Neural progenitor cell (in vitro differentiated cells): Measurements from ENCODE around the gene MAPKBP1. TPM values are rescaled to one million over a fixed set of nuclear protein-coding genes. Genes with fewer than 3 reads are reported as not detected.
"Not testable (repeated sequence)": the region's sequence is repeated elsewhere in the genome, so short reads cannot be mapped to it uniquely, and the experiment has no call there.

Source experiments
- DNase-seq: peaks from one replicate; pipeline ENCODE4 v3.0.0-alpha.2; 2016; ENCODE audit warnings: low spot score
- H2AFZ ChIP-seq: fragments of 200-600 bp; sonication (generic); replicated peaks from 2 replicates; pipeline ENCODE4 v1.6.1; 2016; ENCODE audit warnings: antibody characterized with exemption
- H3F3A ChIP-seq: fragments of 200-600 bp; sonication (generic); 2 replicates; pipeline ENCODE4 v1.6.1; 2016; ENCODE audit warnings: antibody characterized with exemption, low read depth
- H3K27ac ChIP-seq: fragments of 200-600 bp; sonication (generic); 2 replicates; pipeline ENCODE4 v1.5.1; 2016; ENCODE audit warnings: mild to moderate bottlenecking
- H3K27me3 ChIP-seq: fragments of 200-600 bp; sonication (generic); 2 replicates; pipeline ENCODE4 v1.6.1; 2016; ENCODE audit warnings: mild to moderate bottlenecking, moderate library complexity
- H3K36me3 ChIP-seq: fragments of 200-600 bp; sonication (generic); 2 replicates; pipeline ENCODE4 v1.5.1; 2016
- H3K4me1 ChIP-seq: fragments of 200-600 bp; sonication (generic); 2 replicates; pipeline ENCODE4 v1.6.1; 2016; ENCODE audit warnings: mixed run types
- H3K4me2 ChIP-seq: fragments of 200-600 bp; sonication (generic); 2 replicates; pipeline ENCODE4 v1.6.1; 2016
- H3K4me3 ChIP-seq: fragments of 200-600 bp; sonication (generic); 2 replicates; pipeline ENCODE4 v1.5.1; 2016
- H3K79me2 ChIP-seq: fragments of 200-600 bp; sonication (generic); 2 replicates; pipeline ENCODE4 v1.6.1; 2016; ENCODE audit warnings: low read depth
- H3K9ac ChIP-seq: fragments of 200-600 bp; sonication (generic); 2 replicates; pipeline ENCODE4 v1.6.1; 2016
- H3K9me3 ChIP-seq: fragments of 200-600 bp; sonication (generic); 2 replicates; pipeline ENCODE4 v1.5.1; 2016; ENCODE audit warnings: low read depth
- H4K20me1 ChIP-seq: fragments of 200-600 bp; sonication (generic); 2 replicates; pipeline ENCODE4 v1.6.1; 2016; ENCODE audit warnings: low read depth
- H3K27ac Mint-ChIP-seq: 3 replicates; pipeline ENCODE4 v1.8.0; 2021; ENCODE audit warnings: mixed read lengths
- H3K27me3 Mint-ChIP-seq: 2 replicates; pipeline ENCODE4 v1.8.0; 2022; ENCODE audit warnings: low read depth, mild to moderate bottlenecking, inconsistent platforms, moderate library complexity, mixed read lengths; ENCODE audit not compliant: insufficient read depth
- H3K36me3 Mint-ChIP-seq: 3 replicates; pipeline ENCODE4 v1.8.0; 2021; ENCODE audit warnings: mixed read lengths
- H3K4me1 Mint-ChIP-seq: 3 replicates; pipeline ENCODE4 v1.8.0; 2021; ENCODE audit warnings: mixed read lengths
- H3K4me3 Mint-ChIP-seq: 3 replicates; pipeline ENCODE4 v1.8.0; 2021; ENCODE audit warnings: mild to moderate bottlenecking, moderate library complexity, mixed read lengths
- H3K9me3 Mint-ChIP-seq: 3 replicates; pipeline ENCODE4 v1.8.0; 2020; ENCODE audit warnings: mixed read lengths
- CTCF ChIP-seq: fragments of 200-600 bp; sonication (generic); IDR thresholded peaks from 2 replicates; pipeline ENCODE4 v1.5.1; 2017; ENCODE audit warnings: antibody characterized with exemption, mild to moderate bottlenecking
- EZH2 ChIP-seq: fragments of 200-600 bp; sonication (generic); IDR thresholded peaks from 2 replicates; pipeline ENCODE4 v1.6.1; 2017; ENCODE audit warnings: antibody characterized with exemption, mild to moderate bottlenecking, moderate library complexity
- EZH2phosphoT487 ChIP-seq: fragments of 200-600 bp; sonication (generic); IDR thresholded peaks from 2 replicates; pipeline ENCODE4 v1.6.1; 2017; ENCODE audit warnings: antibody characterized with exemption
- total RNA-seq: library from RNA; depleted of rRNA; stranded (reverse); fragments of >200 nt; gene quantifications from 2 replicates; pipeline ENCODE4 v1.2.3, GENCODE V29; 2015; ENCODE audit warnings: low replicate concordance

Gene MAPKBP1
- total RNA-seq, 1 donor from 2014 or later, result 10.1 TPM

GRCh38 chr15:41735046-41735445 is 39.2 kb upstream of the MAPKBP1 start:
- no peak for TF ChIP-seq EZH2
- TF ChIP-seq EZH2phosphoT487, result no peak
- TF ChIP-seq CTCF, result no peak
- peaks cover 21% of the 10 kb centered on the region for H3K36me3 ChIP-seq
- H3K27ac Mint-ChIP-seq, result no peak overlapping the region
- H2AFZ ChIP-seq, result no peak overlapping the region
- no peaks in the 10 kb centered on the region for H3K9me3 Mint-ChIP-seq
- H3K4me2 ChIP-seq, result no peak overlapping the region
- H3K27ac ChIP-seq, result no peak overlapping the region
- H3F3A ChIP-seq, result peaks cover 4% of the 10 kb centered on the region
- H3K27me3 Mint-ChIP-seq, result no peaks in the 10 kb centered on the region
- no peak overlapping the region for H3K9ac ChIP-seq
- H3K36me3 Mint-ChIP-seq, result peaks cover 12% of the 10 kb centered on the region
- H3K9me3 ChIP-seq, result no peaks in the 10 kb centered on the region
- H3K4me3 ChIP-seq, result no peak overlapping the region
- DNase-seq, result no peak
- no peaks in the 10 kb centered on the region for H3K4me1 ChIP-seq
- no peaks in the 10 kb centered on the region for H3K79me2 ChIP-seq
- H3K4me3 Mint-ChIP-seq, result no peak overlapping the region
- no peaks in the 10 kb centered on the region for H3K4me1 Mint-ChIP-seq
- H3K27me3 ChIP-seq, result no peaks in the 10 kb centered on the region
- no peaks in the 10 kb centered on the region for H4K20me1 ChIP-seq

GRCh38 chr15:41735492-41735891 is 38.8 kb upstream of the MAPKBP1 start:
- H3K36me3 ChIP-seq, result peaks cover 21% of the 10 kb centered on the region
- H4K20me1 ChIP-seq, H3F3A ChIP-seq, H3K4me3 Mint-ChIP-seq, H3K9ac ChIP-seq, H3K4me2 ChIP-seq, H3K27me3 ChIP-seq, H3K27ac ChIP-seq, H3K4me3 ChIP-seq, H3K9me3 Mint-ChIP-seq, H3K79me2 ChIP-seq, H3K4me1 ChIP-seq, DNase-seq, H3K4me1 Mint-ChIP-seq, H3K9me3 ChIP-seq, H3K27ac Mint-ChIP-seq, H3K27me3 Mint-ChIP-seq, H2AFZ ChIP-seq: not testable (repeated sequence)
- peaks cover 13% of the 10 kb centered on the region for H3K36me3 Mint-ChIP-seq

- Histone ChIP-seq H3K4me1 (no peaks in the 10 kb centered on the region), H3K9ac (no peak overlapping the region), H3K4me2 (no peak overlapping the region), H3K9me3 (no peaks in the 10 kb centered on the region), H3K27ac (no peak overlapping the region), H3F3A (no peaks in the 10 kb centered on the region), H3K79me2 (no peaks in the 10 kb centered on the region), H3K4me3 (no peak overlapping the region), H2AFZ (no peak overlapping the region), H3K36me3 (no peaks in the 10 kb centered on the region), H4K20me1 (no peaks in the 10 kb centered on the region), H3K27me3 (no peaks in the 10 kb centered on the region)
- Mint-ChIP-seq H3K4me3 (no peak overlapping the region), H3K36me3 (peaks cover 32% of the 10 kb centered on the region), H3K9me3 (no peaks in the 10 kb centered on the region), H3K27ac (no peak overlapping the region), H3K4me1 (no peaks in the 10 kb centered on the region), H3K27me3 (no peaks in the 10 kb centered on the region)
- no peak for TF ChIP-seq CTCF
- TF ChIP-seq EZH2, result no peak
- no peak for TF ChIP-seq EZH2phosphoT487
- no peak for DNase-seq
Observed at GRCh38 chr15:41746802-41747201, 27.5 kb upstream of the MAPKBP1 start.

GRCh38 chr15:41756198-41756597 is 18.1 kb upstream of the MAPKBP1 start:
- Histone ChIP-seq H3K79me2 (no peaks in the 10 kb centered on the region), H3K9me3 (no peaks in the 10 kb centered on the region), H3F3A (no peaks in the 10 kb centered on the region), H3K27me3 (no peaks in the 10 kb centered on the region), H3K27ac (no peak overlapping the region), H4K20me1 (no peaks in the 10 kb centered on the region), H3K4me2 (no peak overlapping the region), H3K36me3 (peaks cover 21% of the 10 kb centered on the region), H3K4me3 (no peak overlapping the region), H3K9ac (no peak overlapping the region), H2AFZ (no peak overlapping the region), H3K4me1 (no peaks in the 10 kb centered on the region)
- TF ChIP-seq EZH2phosphoT487, result no peak
- TF ChIP-seq EZH2, result no peak
- no peak for TF ChIP-seq CTCF
- DNase-seq, result no peak
- no peaks in the 10 kb centered on the region for H3K4me1 Mint-ChIP-seq
- H3K27me3 Mint-ChIP-seq, result no peaks in the 10 kb centered on the region
- peaks cover 13% of the 10 kb centered on the region for H3K36me3 Mint-ChIP-seq
- H3K4me3 Mint-ChIP-seq, result no peak overlapping the region
- no peaks in the 10 kb centered on the region for H3K9me3 Mint-ChIP-seq
- no peak overlapping the region for H3K27ac Mint-ChIP-seq
